Neuronal stem cell (in vitro differentiated cells): Measurements from ENCODE around the gene SEC63.

Experiments used
- DNase-seq: peaks from one replicate; pipeline ENCODE4 v3.0.0-alpha.2; 2013; ENCODE audit warnings: low spot score
- H2AFZ ChIP-seq: one replicate; pipeline ENCODE4 v1.6.1; 2013; ENCODE audit warnings: mild to moderate bottlenecking, low read length, inconsistent platforms
- H2AK5ac ChIP-seq: 2 replicates; pipeline ENCODE4 v1.6.1; 2013; ENCODE audit warnings: low read depth, mild to moderate bottlenecking, inconsistent platforms, low read length, moderate library complexity, mixed read lengths
- H2BK120ac ChIP-seq: 2 replicates; pipeline ENCODE4 v1.6.1; 2013; ENCODE audit warnings: low read depth, mild to moderate bottlenecking, inconsistent platforms, low read length, moderate library complexity, mixed read lengths
- H2BK12ac ChIP-seq: one replicate; pipeline ENCODE4 v1.6.1; 2013; ENCODE audit warnings: low read length, inconsistent platforms
- H2BK15ac ChIP-seq: 2 replicates; pipeline ENCODE4 v1.6.1; 2013; ENCODE audit warnings: mild to moderate bottlenecking, low read length, inconsistent platforms, mixed read lengths
- H2BK5ac ChIP-seq: one replicate; pipeline ENCODE4 v1.6.1; 2013; ENCODE audit warnings: inconsistent platforms, mild to moderate bottlenecking, low read length, moderate library complexity
- H3K14ac ChIP-seq: one replicate; pipeline ENCODE4 v1.6.1; 2013; ENCODE audit warnings: low read length, inconsistent platforms
- H3K18ac ChIP-seq: 2 replicates; pipeline ENCODE4 v1.6.1; 2013; ENCODE audit warnings: low read length, inconsistent platforms
- H3K23ac ChIP-seq: 2 replicates; pipeline ENCODE4 v1.6.1; 2013; ENCODE audit warnings: low read depth, mild to moderate bottlenecking, mixed read lengths, low read length, inconsistent platforms; ENCODE audit not compliant: poor library complexity
- H3K27ac ChIP-seq: replicated peaks from 3 replicates; pipeline ENCODE4 v1.5.1; 2013; ENCODE audit warnings: low read length, inconsistent platforms
- H3K27me3 ChIP-seq, 3 experiments: 2 replicates each; pipeline ENCODE4 v1.6.1; 2013; ENCODE audit warnings: low read length in 3 of 3, mild to moderate bottlenecking in 2 of 3, inconsistent platforms in 1 of 3, low read depth in 1 of 3, mixed read lengths in 1 of 3, moderate library complexity in 1 of 3; ENCODE audit not compliant: control insufficient read depth in 3 of 3, insufficient read depth in 3 of 3
- H3K36me3 ChIP-seq, 2 donors: replicated peaks in 1 of 2; 2 replicates each; pipeline ENCODE4 v1.6.1; 2013; ENCODE audit warnings: low read length in 2 of 2; ENCODE audit not compliant: control insufficient read depth in 2 of 2, insufficient read depth in 2 of 2
- H3K4ac ChIP-seq: 2 replicates; pipeline ENCODE4 v1.6.1; 2013; ENCODE audit warnings: inconsistent platforms, mild to moderate bottlenecking, low read length, moderate library complexity
- H3K4me1 ChIP-seq, 2 donors: 1 replicate in 1 of 2; 2 replicates in 1 of 2; pipeline ENCODE4 v1.6.1; 2013; ENCODE audit warnings: low read length in 2 of 2, low read depth in 1 of 2; ENCODE audit not compliant: control insufficient read depth in 2 of 2, insufficient read depth in 1 of 2
- H3K4me2 ChIP-seq: one replicate; pipeline ENCODE4 v1.6.1; 2013; ENCODE audit warnings: mild to moderate bottlenecking, low read length, inconsistent platforms; ENCODE audit not compliant: insufficient read depth, poor library complexity, severe bottlenecking
- H3K4me3 ChIP-seq, 2 donors: 2 replicates each; pipeline ENCODE4 v1.5.1; 2013; ENCODE audit warnings: low read length in 2 of 2, mild to moderate bottlenecking in 2 of 2, inconsistent platforms in 1 of 2, moderate library complexity in 1 of 2
- H3K79me1 ChIP-seq: one replicate; pipeline ENCODE4 v1.6.1; 2013; ENCODE audit warnings: low read depth, mild to moderate bottlenecking, inconsistent platforms, low read length, moderate library complexity
- H3K9ac ChIP-seq: one replicate; pipeline ENCODE4 v1.6.1; 2013; ENCODE audit warnings: mild to moderate bottlenecking, low read depth, low read length, inconsistent platforms; ENCODE audit not compliant: poor library complexity
- H3K9me3 ChIP-seq, 2 donors: replicated peaks in 1 of 2; 2 replicates each; pipeline versions ENCODE3 to v1.6.1; 2013; ENCODE audit warnings: low read length in 2 of 2, mild to moderate bottlenecking in 2 of 2, inconsistent platforms in 1 of 2, low read depth in 1 of 2, mixed read lengths in 1 of 2, moderate library complexity in 1 of 2; ENCODE audit not compliant: control insufficient read depth in 2 of 2, insufficient read depth in 1 of 2
- H4K8ac ChIP-seq: one replicate; pipeline ENCODE4 v1.6.1; 2013; ENCODE audit warnings: low read depth, mild to moderate bottlenecking, inconsistent platforms, low read length, moderate library complexity
- H4K91ac ChIP-seq: one replicate; pipeline ENCODE4 v1.6.1; 2013; ENCODE audit warnings: low read length, low read depth, mild to moderate bottlenecking, inconsistent platforms; ENCODE audit not compliant: poor library complexity
- WGBS, 2 donors: extraction: QIAGEN DNeasy Blood & Tissue Kit; methylation state at CpG; one replicate each; pipeline ENCODE4 v1.1.7; 2013; ENCODE audit warnings: missing lambda C conversion rate in 2 of 2, mixed read lengths in 1 of 2; ENCODE audit not compliant: insufficient read length in 2 of 2, insufficient replicate concordance in 1 of 2; ENCODE audit errors: extremely low coverage in 2 of 2; 5-methylcytosine and 5-hydroxymethylcytosine counted together

SEC63 gene

DNA sequence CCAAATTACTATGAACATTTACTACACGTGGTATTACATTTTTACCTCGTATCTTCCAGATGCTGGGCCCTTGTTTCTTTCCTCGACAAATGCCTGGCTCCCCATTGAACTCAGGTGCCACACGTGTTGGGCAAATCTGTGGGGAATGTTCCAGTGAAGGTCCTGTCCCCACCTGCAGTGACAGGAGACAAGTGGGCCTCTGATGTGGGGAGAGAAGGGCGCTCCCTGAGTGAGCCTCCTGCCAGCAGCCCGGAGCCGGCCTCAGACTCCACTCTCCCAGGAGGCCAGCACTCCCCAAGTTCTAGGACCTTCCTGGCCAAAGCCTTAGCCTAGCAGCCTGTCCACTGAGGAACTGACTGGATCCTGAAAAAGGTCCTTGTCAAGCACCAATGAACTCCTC lies 112.2 kb downstream of the SEC63 start:
- no peak overlapping the region for H4K8ac ChIP-seq
- no peaks in the 10 kb centered on the region for H3K9me3 ChIP-seq
- no peak overlapping the region for H3K4ac ChIP-seq
- H3K4me3 ChIP-seq: no peak overlapping the region
- H2BK5ac ChIP-seq: no peak overlapping the region
- no peak overlapping the region for H3K4me2 ChIP-seq
- DNase-seq: no peak
- peaks cover 3 to 4% of the 10 kb centered on the region in 2 donors for H3K4me1 ChIP-seq
- H3K27me3 ChIP-seq: peaks cover 0 to 35% (median 0%) of the 10 kb centered on the region in 3 experiments
- H2BK12ac ChIP-seq: no peak overlapping the region
- no peak overlapping the region for H2BK15ac ChIP-seq
- H3K36me3 ChIP-seq: no peaks in the 10 kb centered on the region
- H3K18ac ChIP-seq: no peak overlapping the region
- no peak overlapping the region for H3K27ac ChIP-seq
- no peak overlapping the region for H3K14ac ChIP-seq
- no peak overlapping the region for H2AFZ ChIP-seq
- H3K9ac ChIP-seq: no peak overlapping the region
- no peak overlapping the region for H3K23ac ChIP-seq
- no peak overlapping the region for H2AK5ac ChIP-seq
- no peaks in the 10 kb centered on the region for H3K79me1 ChIP-seq
- no peak overlapping the region for H2BK120ac ChIP-seq
- WGBS, 2 donors: no CpG with 5 or more reads among the region's 7 CpGs
- H4K91ac ChIP-seq: no peak overlapping the region

DNA sequence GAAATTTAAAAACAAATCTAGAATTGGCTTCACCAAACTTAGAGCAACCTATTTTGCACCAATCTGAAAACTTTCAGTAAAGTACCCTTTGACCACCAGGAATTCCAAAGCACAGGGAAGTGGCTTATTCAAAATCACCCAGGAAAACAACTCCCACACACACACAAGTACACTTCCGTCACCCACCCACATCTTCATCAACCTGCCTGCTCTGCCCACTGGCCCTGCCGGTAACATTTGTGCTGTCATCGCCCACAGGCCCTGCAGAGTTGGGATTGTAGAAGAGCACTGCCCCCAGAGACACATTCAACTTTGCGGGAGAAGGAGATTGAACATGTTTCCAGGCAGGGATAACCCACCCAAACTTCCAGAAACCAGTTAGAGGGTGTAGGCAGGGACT lies 114.6 kb downstream of the SEC63 start:
- Histone ChIP-seq H3K23ac (no peak overlapping the region), H3K4me3 (no peak overlapping the region), H2BK120ac (no peak overlapping the region), H2BK15ac (no peak overlapping the region), H3K27ac (no peak overlapping the region), H4K8ac (no peak overlapping the region), H3K14ac (no peak overlapping the region), H2AK5ac (no peak overlapping the region), H2BK5ac (no peak overlapping the region), H3K9ac (no peak overlapping the region), H3K79me1 (no peaks in the 10 kb centered on the region), H3K27me3 (peaks cover 0 to 32% (median 0%) of the 10 kb centered on the region in 3 experiments), H2AFZ (no peak overlapping the region), H3K4me2 (no peak overlapping the region), H3K18ac (no peak overlapping the region), H2BK12ac (no peak overlapping the region), H3K9me3 (no peaks in the 10 kb centered on the region), H3K4me1 (peaks cover under 1 to 4% of the 10 kb centered on the region in 2 donors), H3K36me3 (no peaks in the 10 kb centered on the region), H3K4ac (no peak overlapping the region), H4K91ac (no peak overlapping the region)
- DNase-seq: no peak
- no CpG with 5 or more reads among the region's 4 CpGs for WGBS, 2 donors

DNA sequence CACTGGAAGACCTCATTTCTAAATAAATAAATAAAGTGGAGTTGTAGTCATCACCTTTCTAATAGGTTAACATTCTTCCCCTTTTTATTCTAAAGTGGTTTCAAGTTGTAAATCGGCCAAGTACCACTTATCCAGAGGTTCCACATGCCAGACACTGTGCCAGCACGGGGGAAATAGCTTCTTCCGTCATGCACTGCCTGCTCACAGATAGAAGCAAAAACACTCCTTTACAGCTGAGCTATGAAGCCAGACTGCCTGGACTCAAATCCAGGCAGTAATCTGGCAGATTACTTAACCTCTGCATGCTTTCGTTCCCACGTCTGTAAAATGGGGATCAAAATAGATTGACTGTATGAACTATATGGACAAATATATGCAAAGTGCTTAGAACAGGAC lies 116.7 kb downstream of the SEC63 start:
- no peaks in the 10 kb centered on the region for H3K9me3 ChIP-seq
- no peaks in the 10 kb centered on the region for H3K36me3 ChIP-seq
- no peak overlapping the region for H2AK5ac ChIP-seq
- H2BK5ac ChIP-seq: no peak overlapping the region
- H3K4me3 ChIP-seq: no peak overlapping the region
- no peak overlapping the region for H2BK120ac ChIP-seq
- DNase-seq: no peak
- no peak overlapping the region for H3K27ac ChIP-seq
- no peaks in the 10 kb centered on the region for H3K4me1 ChIP-seq
- H3K14ac ChIP-seq: no peak overlapping the region
- no peak overlapping the region for H2AFZ ChIP-seq
- no peak overlapping the region for H3K9ac ChIP-seq
- H3K18ac ChIP-seq: no peak overlapping the region
- WGBS, 2 donors: no CpG with 5 or more reads among the region's 5 CpGs
- no peak overlapping the region for H4K91ac ChIP-seq
- H3K23ac ChIP-seq: no peak overlapping the region
- no peak overlapping the region for H2BK15ac ChIP-seq
- no peak overlapping the region for H3K4me2 ChIP-seq
- H2BK12ac ChIP-seq: no peak overlapping the region
- H3K27me3 ChIP-seq: peaks cover 0 to 17% (median 0%) of the 10 kb centered on the region in 3 experiments
- H3K79me1 ChIP-seq: no peaks in the 10 kb centered on the region
- H3K4ac ChIP-seq: no peak overlapping the region
- no peak overlapping the region for H4K8ac ChIP-seq

DNA sequence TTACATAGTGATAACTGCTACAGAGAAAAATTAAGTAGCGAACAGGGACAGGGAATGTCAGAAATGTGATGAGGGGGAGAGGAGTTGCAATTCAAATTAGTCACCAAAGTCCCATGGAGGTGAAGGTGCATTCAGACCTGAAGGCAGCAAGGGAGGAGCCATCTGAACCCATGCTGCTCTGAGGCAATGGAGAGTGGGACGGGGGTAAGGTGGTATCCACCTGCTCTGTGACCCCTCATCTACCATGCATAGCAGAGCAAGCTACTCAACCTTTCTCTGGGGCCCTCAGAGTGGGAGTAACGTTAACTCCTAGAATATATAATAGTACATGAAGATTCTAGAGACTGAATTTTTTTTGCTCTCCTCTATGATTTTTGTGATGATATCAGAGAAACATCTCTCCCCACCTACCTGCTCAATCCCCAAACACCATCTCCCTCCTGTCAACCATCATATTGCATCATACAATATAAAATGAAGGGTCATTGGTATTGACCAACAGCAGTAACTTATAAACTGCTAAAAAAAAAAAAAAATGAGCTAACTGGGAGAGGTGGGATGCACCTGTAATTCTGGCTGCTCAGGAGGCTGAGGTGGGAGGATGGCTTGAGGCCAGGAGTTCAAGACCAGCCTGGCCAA lies 117.3 kb downstream of the SEC63 start:
- Histone ChIP-seq H2AK5ac (no peak overlapping the region), H2BK15ac (no peak overlapping the region), H3K36me3 (no peaks in the 10 kb centered on the region), H3K27ac (no peak overlapping the region), H3K27me3 (peaks cover 0 to 12% (median 0%) of the 10 kb centered on the region in 3 experiments), H3K23ac (no peak overlapping the region), H3K18ac (no peak overlapping the region), H2BK120ac (no peak overlapping the region), H2AFZ (no peak overlapping the region), H3K9me3 (no peaks in the 10 kb centered on the region), H3K4me1 (no peaks in the 10 kb centered on the region), H3K14ac (no peak overlapping the region), H2BK12ac (no peak overlapping the region), H3K4me2 (no peak overlapping the region), H3K4me3 (no peak overlapping the region), H4K8ac (no peak overlapping the region), H3K4ac (no peak overlapping the region), H3K9ac (peak overlapping the region; percentile 78), H2BK5ac (no peak overlapping the region), H3K79me1 (no peaks in the 10 kb centered on the region), H4K91ac (no peak overlapping the region)
- no CpG with 5 or more reads among the region's 3 CpGs for WGBS, 2 donors
- no peak for DNase-seq
